Testis (tissue), 3 donors: ENCODE measurements around the gene NKAIN2. TPM values are rescaled to one million over a fixed set of nuclear protein-coding genes. Genes with fewer than 3 reads are reported as not detected.

Experiments used
- DNase-seq: peaks from one replicate; pipeline ENCODE4 v3.0.0-alpha.2; 2019
- H3K27ac ChIP-seq, 2 donors: fragments of 200-600 bp; sonication (generic); one replicate each; pipeline ENCODE4 v1.5.1; 2019
- H3K27me3 ChIP-seq: fragments of 200-600 bp; sonication (generic); one replicate; pipeline ENCODE4 v1.5.1; 2019
- H3K36me3 ChIP-seq: fragments of 200-600 bp; sonication (generic); one replicate; pipeline ENCODE4 v1.5.1; 2017; ENCODE audit warnings: low read depth; ENCODE audit errors: missing control alignments
- H3K4me1 ChIP-seq: fragments of 200-600 bp; sonication (generic); one replicate; pipeline ENCODE4 v1.5.1; 2019
- H3K4me3 ChIP-seq, 2 donors: fragments of 200-600 bp; sonication (generic); one replicate each; pipeline ENCODE4 v1.5.1; 2017 to 2019
- H3K9me3 ChIP-seq: fragments of 200-600 bp; sonication (generic); one replicate; pipeline ENCODE4 v1.5.1; 2017
- POLR2A ChIP-seq: fragments of 450-650 bp; IDR thresholded peaks from one replicate; pipeline ENCODE4 v1.6.1; 2017; ENCODE audit warnings: antibody characterized with exemption, mild to moderate bottlenecking, moderate library complexity
- WGBS, 2 donors: methylation state at CpG; one replicate each; pipeline ENCODE4 v1.1.5; 2018; 5-methylcytosine and 5-hydroxymethylcytosine counted together
- intact Hi-C: fragments of 100-400 bp; cut with DNase I; formaldehyde crosslinking; loops from one replicate; pipeline ENCODE4 v1.15.1; 2023; ENCODE audit warnings: low total_unique reads
- polyA plus RNA-seq: library from polyadenylated mRNA; stranded (reverse); fragments of 350-450 nt; fragmentation: Illumina TruSeq; extraction: RNeasy Lipid Tissue Mini Kit (QIAGEN cat#74804); gene quantifications from one replicate; pipeline ENCODE4 v1.2.3, GENCODE V29; 2014; ENCODE audit warnings: low read depth, low replicate concordance; ENCODE audit not compliant: insufficient read depth
- total RNA-seq, 2 donors: library from RNA; depleted of rRNA; stranded (reverse); fragments of >200 nt; gene quantifications; one replicate each; pipeline ENCODE4 v1.2.3, GENCODE V29; 2016
- TF ChIP-seq, protein P1 (sequence below), 3 experiments: fragments of 450-650 bp in 2 of 3; fragments of 200-600 bp in 1 of 3; sonication (generic) in 1 of 3; IDR thresholded peaks; one replicate each; pipeline ENCODE4 v1.5.1; 2016 to 2019; ENCODE audit warnings: antibody characterized with exemption in 3 of 3, mild to moderate bottlenecking in 2 of 3, moderate library complexity in 1 of 3

NKAIN2 gene
- total and polyA plus RNA-seq, 3 donors from 2014 or later: 0.56 to 1.1 (median 0.71) TPM

DNA sequence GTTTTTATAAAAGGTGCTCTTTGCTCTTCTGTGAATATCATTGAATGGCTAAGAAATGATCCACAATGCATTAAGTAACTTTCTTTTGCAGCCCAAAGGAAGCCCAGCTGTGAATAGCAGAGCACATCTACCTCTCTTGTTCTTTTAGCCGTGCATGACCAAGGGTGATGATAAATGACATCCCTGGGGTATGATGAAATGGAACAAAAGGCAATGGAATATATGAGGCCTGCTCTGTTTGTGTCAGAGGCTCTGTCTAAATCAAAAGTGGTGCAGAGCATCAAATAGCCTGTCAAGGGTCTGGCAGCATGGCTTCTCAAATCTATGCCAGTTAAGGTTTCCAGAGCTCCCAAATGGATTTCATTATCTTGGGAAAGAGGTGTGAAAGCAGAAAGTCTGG, 796.0 kb downstream of the NKAIN2 start:
- Histone ChIP-seq H3K9me3 (no peaks in the 10 kb centered on the region), H3K27me3 (no peaks in the 10 kb centered on the region), H3K4me1 (no peaks in the 10 kb centered on the region), H3K4me3 (no peak overlapping the region), H3K36me3 (no peaks in the 10 kb centered on the region), H3K27ac (no peak overlapping the region)
- 55 to 60% methylated on average over 1 of the region's 1 CpG for WGBS, 2 donors
- intact Hi-C loops: loop anchor here (10.0 kb wide), 1 partner anchor 815 kb away; no protein-coding TSS in a partner anchor
- DNase-seq: no peak
- TF ChIP-seq, protein P1, sequence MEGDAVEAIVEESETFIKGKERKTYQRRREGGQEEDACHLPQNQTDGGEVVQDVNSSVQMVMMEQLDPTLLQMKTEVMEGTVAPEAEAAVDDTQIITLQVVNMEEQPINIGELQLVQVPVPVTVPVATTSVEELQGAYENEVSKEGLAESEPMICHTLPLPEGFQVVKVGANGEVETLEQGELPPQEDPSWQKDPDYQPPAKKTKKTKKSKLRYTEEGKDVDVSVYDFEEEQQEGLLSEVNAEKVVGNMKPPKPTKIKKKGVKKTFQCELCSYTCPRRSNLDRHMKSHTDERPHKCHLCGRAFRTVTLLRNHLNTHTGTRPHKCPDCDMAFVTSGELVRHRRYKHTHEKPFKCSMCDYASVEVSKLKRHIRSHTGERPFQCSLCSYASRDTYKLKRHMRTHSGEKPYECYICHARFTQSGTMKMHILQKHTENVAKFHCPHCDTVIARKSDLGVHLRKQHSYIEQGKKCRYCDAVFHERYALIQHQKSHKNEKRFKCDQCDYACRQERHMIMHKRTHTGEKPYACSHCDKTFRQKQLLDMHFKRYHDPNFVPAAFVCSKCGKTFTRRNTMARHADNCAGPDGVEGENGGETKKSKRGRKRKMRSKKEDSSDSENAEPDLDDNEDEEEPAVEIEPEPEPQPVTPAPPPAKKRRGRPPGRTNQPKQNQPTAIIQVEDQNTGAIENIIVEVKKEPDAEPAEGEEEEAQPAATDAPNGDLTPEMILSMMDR (IDR thresholded peaks at IDR 0.05): no peak
- TF ChIP-seq POLR2A: no peak

DNA sequence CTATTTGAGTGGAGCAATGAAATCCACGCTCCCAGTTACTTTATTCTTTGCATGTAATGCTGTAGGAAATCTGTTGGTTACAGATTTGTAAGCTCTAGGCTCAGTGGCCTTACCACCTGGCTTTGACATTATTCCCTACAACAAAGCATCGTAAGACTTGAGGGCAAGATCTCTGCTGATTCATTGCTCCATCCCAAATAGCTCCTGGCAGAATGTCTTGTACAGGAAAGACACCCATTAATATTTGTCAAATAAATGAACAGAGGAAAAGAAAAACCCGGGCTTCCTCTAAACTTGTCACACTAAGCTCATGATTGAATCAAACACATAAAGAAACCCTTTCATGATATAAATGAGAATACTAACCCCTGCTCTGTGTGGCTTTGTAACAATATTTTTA, 801.1 kb downstream of the NKAIN2 start:
- no peak for TF ChIP-seq POLR2A
- TF ChIP-seq, protein P1 (IDR thresholded peaks at IDR 0.05): no peak
- Histone ChIP-seq H3K36me3 (no peaks in the 10 kb centered on the region), H3K27me3 (no peaks in the 10 kb centered on the region), H3K27ac (no peak overlapping the region), H3K9me3 (no peaks in the 10 kb centered on the region), H3K4me3 (no peak overlapping the region), H3K4me1 (no peaks in the 10 kb centered on the region)
- DNase-seq: no peak
- WGBS, 2 donors: 78 to 82% methylated on average over 3 of the region's 3 CpGs
- intact Hi-C loops: loop anchor here (10.0 kb wide), 1 partner anchor 820 kb away; no protein-coding TSS in a partner anchor

DNA sequence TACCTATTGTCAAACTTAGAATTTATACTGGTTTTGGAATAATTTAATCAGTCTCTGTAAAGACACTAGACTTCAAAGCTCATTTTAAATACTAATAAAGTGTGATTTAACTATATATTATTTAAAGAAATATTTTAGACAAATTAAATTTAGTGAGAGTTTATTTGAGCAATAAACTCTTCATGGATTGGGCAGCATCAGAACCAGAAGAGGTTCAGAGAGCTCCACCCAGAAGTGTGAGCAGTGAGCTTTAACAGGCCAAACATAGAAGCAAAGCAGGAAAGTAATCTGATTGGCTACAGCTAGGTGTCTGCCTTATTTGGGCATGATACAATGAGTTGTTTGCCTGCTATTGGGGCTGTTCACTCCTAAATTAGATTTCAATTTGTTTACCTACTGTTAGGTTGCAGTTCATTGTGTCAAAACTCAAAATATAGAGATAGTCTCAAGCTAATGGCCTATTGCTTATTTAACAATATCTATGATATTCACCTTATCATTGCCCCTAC, 803.5 kb downstream of the NKAIN2 start:
- intact Hi-C loops: loop anchor here (10.0 kb wide), 1 partner anchor 822 kb away; no protein-coding TSS in a partner anchor
- Histone ChIP-seq H3K27me3 (no peaks in the 10 kb centered on the region), H3K9me3 (no peaks in the 10 kb centered on the region), H3K36me3 (no peaks in the 10 kb centered on the region), H3K4me1 (no peaks in the 10 kb centered on the region), H3K4me3 (no peak overlapping the region), H3K27ac (no peak overlapping the region)
- no peak for DNase-seq
- TF ChIP-seq POLR2A: no peak
- TF ChIP-seq, protein P1 (IDR thresholded peaks at IDR 0.05): no peak

DNA sequence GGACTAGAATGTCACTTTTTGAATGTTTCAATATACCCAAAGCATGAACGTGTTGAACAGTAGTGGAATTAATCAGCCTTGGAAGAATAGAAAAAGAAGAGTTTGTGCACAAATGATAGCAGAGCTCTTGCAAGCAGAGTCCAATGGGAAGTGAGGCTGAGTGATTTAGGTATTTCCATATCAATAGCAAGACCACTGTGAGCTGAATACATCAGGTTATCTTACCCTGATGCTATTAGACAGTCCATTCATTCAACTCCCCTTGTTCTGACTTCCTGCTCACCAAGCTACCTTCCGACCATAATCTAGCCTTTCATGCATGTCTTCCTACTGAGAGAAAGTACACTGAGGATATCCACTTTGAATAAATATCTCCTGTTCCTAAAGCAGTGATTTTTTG, 809.4 kb downstream of the NKAIN2 start:
- TF ChIP-seq, protein P1 (IDR thresholded peaks at IDR 0.05): no peak
- TF ChIP-seq POLR2A: no peak
- 61 to 74% methylated on average over 2 of the region's 2 CpGs for WGBS, 2 donors
- H3K4me3 ChIP-seq: no peak overlapping the region
- H3K27ac ChIP-seq: no peak overlapping the region
- intact Hi-C loops: no loop called here
- no peaks in the 10 kb centered on the region for H3K36me3 ChIP-seq
- no peaks in the 10 kb centered on the region for H3K9me3 ChIP-seq
- H3K27me3 ChIP-seq: no peaks in the 10 kb centered on the region
- no peak for DNase-seq
- no peaks in the 10 kb centered on the region for H3K4me1 ChIP-seq

DNA sequence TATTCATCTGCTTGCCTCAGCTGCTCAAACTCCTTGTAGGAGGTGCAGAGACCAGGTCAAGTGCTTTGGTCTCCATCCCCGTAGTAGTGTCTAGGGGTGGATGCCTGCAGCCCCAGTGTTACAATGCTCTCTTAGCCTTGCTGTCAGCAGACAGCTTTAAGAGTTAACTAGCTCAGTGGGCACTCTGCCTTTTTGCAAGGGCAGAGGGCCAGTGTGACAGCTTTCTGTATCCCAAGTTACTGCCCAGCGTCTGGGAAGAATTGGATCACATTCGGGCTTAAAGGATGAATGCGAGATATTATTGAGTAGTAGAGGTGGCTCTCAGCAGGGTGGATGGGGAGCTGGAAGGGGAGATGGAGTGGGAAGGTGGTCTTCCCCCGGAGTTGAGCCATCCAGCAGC, 818.7 kb downstream of the NKAIN2 start:
- intact Hi-C loops: no loop called here
- WGBS, 2 donors: 84 to 94% methylated on average over 5 of the region's 5 CpGs

More for the DNA sequence above, 818.7 kb downstream of the NKAIN2 start:
- TF ChIP-seq POLR2A: no peak
- Histone ChIP-seq H3K4me1 (no peaks in the 10 kb centered on the region), H3K36me3 (no peaks in the 10 kb centered on the region), H3K27me3 (no peaks in the 10 kb centered on the region), H3K9me3 (no peaks in the 10 kb centered on the region), H3K27ac (no peak overlapping the region), H3K4me3 (no peak overlapping the region)
- DNase-seq: no peak
